NCI-H446 (cell line): ENCODE measurements around the gene ASTN2.

Source experiments
- DNase-seq, 2 experiments: peaks; one replicate each; lab custom pipeline; 2025; lab: John Stamatoyannopoulos, UW

Gene ASTN2

DNA sequence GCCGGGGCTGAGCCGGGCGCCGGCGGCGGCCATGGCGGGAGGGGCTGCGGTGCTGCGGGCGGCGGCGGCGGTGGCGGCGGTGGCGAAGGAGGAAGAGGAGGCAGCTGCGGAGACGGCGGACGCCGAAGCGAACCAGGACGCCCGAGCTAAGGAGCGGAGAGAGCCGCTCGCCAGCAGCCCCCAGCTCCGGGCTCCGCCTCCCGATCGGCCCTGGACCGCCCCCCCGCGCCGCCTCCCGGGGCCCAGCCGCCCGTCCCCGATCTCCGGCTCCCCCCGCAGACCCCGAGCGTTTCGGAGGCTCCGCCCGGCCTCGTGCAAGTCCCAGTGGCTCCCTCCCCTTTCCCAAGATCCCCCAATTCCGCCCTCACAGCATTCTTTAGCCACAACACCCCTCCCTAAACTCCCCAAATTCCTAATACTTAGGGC, at the start of gene ASTN2:
ASTN2 (minus strand) TSS at position 152 of the 426 bp plus-strand sequence; CDS start at position 33, 119 bp downstream.
- peak in 1 of 2 experiments; percentile 11 for DNase-seq

DNA sequence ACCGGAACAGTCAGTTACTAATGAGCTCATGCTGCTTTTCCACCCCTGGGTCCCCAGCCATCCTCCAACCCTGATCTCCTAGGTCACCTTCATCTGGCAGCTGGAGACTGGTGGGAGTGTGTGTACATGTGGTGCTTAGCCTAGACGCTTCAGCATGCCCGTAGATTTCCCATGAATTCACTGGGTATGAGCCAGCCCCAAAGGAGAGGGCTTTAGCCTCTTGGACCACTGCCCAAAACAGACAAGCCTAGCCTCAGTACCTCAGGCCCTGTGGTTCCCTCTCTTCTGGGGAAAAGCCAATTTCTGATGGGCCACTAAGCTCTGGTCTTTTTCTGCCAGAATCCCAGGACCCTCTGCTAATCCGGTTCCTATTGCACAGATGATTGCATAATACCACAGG, 48.0 kb upstream of the ASTN2 start:
- DNase-seq, result peak; percentile 18 to 90

GRCh38 chr9:117461386-117461785, 46.5 kb upstream of the ASTN2 start:
- DNase-seq, result no peak

GRCh38 chr9:117460743-117461142, 45.9 kb upstream of the ASTN2 start:
- DNase-seq, result no peak

DNA sequence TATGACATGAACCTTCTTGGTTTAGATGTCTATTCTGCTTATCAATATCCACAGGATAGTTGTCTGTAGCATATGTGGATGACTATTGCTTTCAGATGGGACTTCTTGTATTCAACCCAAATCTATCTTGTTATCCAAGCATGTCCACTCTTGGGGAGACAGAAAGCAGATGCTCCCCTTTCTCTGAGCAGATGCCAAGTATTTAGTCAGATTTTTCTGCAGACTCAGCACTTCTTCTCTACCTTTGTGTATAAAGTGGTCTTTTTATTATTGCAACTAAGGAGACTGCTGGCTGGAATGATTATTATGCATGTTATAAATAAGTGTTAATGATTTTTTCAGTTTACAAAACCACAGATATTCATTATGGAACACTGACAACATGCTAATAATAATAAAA, 45.1 kb upstream of the ASTN2 start:
- DNase-seq, result no peak

DNA sequence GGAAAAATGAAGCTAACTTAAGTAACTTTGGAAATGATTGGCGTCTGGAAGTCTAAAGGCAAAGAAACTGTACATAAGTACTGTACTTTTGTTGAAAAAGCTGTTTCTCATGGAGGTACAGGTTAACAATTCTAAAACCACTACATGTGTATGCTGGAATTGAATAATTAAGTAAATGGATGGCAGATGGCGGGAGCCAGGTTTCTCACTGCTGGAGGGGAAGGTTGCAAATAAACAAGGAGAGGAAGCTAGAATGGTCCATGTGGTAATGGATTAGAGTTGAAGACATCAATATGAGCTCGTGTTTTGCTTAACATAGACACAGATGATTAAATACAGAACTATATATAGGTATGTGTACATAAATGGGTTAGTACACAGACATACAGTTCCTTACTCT, 43.2 kb upstream of the ASTN2 start:
- DNase-seq, result no peak

DNA sequence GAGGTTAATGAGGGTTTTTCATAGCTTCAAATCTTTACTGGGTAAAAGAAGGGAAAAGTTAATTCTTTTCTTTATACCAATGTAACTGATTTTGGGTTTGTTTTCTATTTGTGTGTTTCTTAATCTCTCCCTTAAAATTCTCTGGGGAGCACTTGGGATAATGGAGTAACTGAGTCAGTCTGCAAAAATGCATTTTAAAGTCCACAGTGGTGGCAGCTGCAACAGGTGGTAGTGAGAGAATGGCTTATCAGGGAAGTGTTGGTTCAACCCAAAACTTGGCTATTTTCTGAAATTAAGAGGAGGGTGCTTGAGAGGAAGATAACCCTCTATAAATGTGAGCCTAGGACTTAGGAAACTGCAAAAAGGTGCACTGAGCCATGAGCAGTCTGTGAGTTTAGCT, 39.9 kb upstream of the ASTN2 start:
- DNase-seq, result no peak

GRCh38 chr9:117453737-117454136, 38.9 kb upstream of the ASTN2 start:
- DNase-seq, result no peak

- DNase-seq, result no peak
Observed at GRCh38 chr9:117451311-117451710, 36.5 kb upstream of the ASTN2 start.

GRCh38 chr9:117448066-117448465, 33.2 kb upstream of the ASTN2 start:
- DNase-seq, result peak in 1 of 2 experiments; percentile 8

DNA sequence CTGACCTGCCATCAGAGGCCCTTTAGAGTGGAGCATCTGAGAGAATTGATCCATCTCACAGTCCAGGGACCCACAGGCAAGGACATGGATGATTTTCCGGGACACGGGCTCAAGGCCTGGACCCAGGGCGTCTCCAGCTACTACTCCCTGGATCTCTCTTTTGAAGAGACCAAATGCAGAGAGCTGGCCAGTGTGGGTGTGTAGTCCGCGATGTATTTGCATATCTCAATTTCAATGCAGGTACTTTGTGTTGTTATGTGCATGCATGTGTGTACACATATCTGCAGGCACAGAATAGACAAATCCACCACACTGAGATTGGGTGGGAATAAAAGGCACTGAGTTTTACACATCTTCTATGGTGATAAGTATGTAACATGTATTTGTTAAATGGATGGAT, 30.8 kb upstream of the ASTN2 start:
- no peak for DNase-seq

- peak in 1 of 2 experiments; percentile 32 for DNase-seq
Observed at GRCh38 chr9:117444501-117444900, 29.6 kb upstream of the ASTN2 start.

DNA sequence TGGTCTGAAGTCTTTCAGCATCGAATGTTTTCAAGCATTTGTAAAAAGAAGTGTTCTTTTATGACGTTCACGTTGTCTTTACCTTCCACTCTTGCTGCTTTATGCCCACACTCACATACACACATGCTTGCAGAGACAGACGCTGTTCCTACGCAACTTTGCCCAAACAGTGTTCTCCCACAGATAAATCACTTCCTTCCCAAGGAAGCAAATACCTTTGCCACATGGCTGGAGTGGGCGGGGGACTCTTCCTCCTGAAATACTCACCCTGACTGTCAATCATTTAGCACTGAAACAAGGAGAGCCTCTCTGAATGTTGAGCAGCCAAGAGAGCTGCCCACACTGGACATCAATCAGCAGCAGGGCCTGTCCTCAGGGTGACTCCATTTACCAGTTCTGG, 22.4 kb upstream of the ASTN2 start:
- DNase-seq, result no peak

GRCh38 chr9:117435630-117436261, 20.9 kb upstream of the ASTN2 start:
- no peak for DNase-seq

DNA sequence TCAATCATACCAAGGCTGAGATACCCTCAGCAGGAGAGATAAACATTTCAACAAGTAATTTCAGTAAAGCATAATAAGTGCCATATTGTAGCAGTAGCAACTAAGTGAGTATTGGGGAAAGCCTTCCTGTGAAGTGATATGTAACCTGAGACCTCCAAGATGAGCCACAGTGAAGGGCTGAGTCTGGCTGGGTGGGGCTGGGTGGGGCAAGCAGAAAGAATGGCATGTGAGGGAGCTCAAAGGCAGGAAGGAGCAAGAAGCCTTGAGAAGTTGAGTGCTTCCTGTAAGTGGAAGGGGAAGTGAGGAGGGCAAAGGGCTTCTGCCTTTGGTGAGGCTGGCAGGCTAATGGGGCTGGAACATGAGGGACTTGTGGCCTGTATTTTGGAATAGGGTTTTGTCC, 19.7 kb upstream of the ASTN2 start:
- DNase-seq, result no peak

DNA sequence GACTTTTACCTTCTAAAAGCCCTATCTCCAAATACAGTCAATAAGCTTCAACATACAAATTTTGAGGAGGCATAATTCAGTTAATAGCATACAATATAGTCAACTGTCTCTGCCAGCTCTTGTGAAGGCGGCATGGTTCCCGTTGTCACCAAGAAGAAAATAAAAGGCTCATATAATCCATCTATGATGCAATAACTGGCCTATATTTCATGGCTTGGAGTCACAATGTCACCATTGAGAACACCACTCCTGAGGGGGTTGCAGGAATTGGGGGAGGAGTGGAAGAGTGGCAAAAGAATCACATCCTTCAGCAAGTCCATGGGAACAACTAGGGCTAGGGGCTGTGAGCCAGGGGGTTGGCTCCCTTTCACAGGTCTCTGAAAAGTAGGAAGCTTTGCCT, 16.0 kb upstream of the ASTN2 start:
- no peak for DNase-seq

GRCh38 chr9:117427357-117427913, 12.6 kb upstream of the ASTN2 start:
- DNase-seq, result no peak

GRCh38 chr9:117425566-117425965, 10.7 kb upstream of the ASTN2 start:
- no peak for DNase-seq

DNA sequence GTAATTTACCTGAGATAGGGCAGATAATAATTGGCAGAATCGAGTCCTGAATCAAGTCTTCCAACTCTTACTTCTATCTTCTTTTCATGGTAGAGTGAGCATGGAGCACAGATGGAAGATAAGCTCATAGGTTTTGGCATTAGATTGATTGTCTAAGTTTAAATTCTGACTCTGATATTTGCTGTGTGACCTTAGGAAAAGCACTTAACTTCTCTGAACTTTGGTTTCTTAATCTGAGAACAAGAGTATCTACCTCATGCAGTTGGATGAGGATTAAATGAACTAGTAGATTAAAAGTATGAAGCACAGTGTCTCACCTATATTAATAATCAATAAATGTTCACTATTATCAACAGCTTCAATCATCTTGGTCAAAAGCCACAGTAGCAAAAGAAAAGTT, 9.4 kb upstream of the ASTN2 start:
- DNase-seq, result no peak

- DNase-seq, result no peak
Observed at GRCh38 chr9:117418111-117418510, 3.3 kb upstream of the ASTN2 start.

DNA sequence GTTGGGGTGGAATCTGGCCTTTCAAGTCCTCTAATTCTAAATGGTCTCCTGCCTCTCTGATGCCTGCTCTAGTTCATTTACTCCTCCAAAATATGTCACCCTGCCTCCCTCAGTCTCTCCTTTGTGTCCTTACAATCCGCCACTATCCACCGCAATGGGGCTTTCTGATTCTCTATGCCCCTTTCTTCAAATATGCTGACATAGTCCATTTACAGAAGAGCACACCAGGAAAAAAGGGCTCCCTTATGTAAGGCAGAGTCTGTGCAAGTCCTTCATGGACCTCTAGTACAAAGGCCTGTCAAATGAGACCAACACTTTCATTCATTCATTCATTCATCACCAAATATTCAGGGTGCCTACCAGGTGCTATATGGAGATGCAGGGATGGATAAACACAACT, 2.0 kb upstream of the ASTN2 start:
- no peak for DNase-seq

- no peak for DNase-seq
Observed at GRCh38 chr9:117415358-117415914, 579 bp upstream of the ASTN2 start.

DNA sequence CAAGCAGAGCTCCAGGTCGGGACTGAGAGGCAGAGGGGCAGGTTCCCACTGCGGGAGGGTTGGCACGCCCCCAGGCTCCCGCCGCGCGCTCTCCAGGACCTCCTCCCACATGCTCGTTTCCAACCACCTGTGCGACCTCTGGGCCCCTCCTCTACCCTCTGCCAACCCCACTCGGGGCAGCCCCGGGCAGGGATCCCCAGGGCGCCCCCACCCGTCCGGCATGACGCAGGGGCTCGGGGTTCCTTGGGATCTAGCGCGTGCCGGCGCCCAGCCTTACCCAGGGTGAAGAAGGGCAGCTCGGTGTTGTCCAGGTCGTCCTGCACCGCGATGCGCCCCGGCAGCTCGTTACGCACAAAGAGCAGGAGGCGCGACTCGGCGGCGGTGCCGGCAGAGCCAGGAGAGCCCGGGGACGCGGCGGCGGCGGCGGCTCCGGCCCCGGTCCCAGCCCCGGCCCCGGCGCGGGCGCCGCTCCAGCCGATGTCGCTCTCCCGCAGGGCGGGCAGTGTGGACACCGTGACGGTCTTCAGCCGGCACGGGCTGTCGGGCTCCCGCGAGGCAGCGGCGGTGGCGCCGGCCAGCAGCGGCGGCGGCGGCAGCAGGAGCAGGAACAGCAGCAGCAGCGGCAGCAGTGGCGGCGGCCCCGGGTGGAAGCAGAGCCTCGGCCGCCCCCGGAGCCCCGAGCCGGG, 494 bp downstream of the ASTN2 start:
- peak in 1 of 2 experiments; percentile 14 for DNase-seq
